ENCODE measurements around the gene TMTC2.

Gene TMTC2

DNA sequence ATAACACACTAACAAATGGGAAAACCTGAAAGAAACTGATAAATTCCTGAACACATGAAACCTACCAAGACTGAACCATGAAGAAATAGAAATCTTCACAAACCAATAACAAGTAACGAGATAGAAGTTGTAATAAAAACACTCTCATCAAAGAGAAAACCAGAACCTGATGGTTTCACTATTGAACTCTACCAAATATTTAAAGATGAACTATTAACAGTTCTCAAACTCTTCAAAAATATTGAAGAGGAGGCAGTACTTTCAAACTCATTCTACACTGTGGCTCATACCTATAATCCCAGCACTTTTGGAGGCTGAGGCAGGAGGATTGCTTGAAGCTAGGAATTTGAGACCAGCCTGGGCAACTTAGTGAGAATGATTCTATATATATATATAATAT lies 48.4 kb upstream of the TMTC2 start:
- Histone ChIP-seq H3K36me3 (ENCODE audit: control insufficient read depth in 2 of 2, insufficient read depth in 1 of 2, low read length in 2 of 2) (no peaks in the 10 kb centered on the region), H3K27ac (ENCODE audit: extremely low read depth, low read depth, low read length) (no peak overlapping the region), H3K4me3 (ENCODE audit: low read depth, low read length) (no peak overlapping the region), H3K4me1 (ENCODE audit: control insufficient read depth, insufficient read depth, low read length) (no peaks in the 10 kb centered on the region), H3K9me3 (ENCODE audit: control insufficient read depth, insufficient read depth, low read depth, low read length) (no peaks in the 10 kb centered on the region)
- POLR2A ChIA-PET = no interaction called here
- CTCF ChIA-PET = no interaction called here
- TF ChIP-seq WT1 (tag by site-specific recombination; IDR thresholded peaks at IDR 0.05) = no peak

DNA sequence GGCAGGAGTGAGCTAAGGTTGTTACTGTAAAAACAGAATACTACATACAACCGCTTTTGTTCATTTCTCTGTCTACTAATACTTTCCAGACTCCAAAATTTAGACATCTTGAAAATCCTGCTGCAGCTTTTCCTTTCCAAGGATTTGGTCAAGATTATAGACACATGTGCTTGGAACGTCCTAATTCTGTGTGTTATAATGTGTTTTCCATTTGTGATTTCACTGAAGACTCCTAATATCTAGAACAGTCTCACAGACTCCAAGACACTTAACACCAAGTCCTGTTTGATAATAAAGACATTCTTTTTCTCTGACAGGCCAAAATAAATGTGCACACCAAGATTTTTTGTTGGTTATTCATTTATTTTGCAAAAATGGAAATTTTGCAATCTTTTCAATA lies 41.8 kb upstream of the TMTC2 start:
- H3K27ac ChIP-seq (ENCODE audit: extremely low read depth, low read depth, low read length) = no peak overlapping the region
- no peaks in the 10 kb centered on the region for H3K36me3 ChIP-seq (ENCODE audit: control insufficient read depth in 2 of 2, insufficient read depth in 1 of 2, low read length in 2 of 2)
- no peak overlapping the region for H3K4me3 ChIP-seq (ENCODE audit: low read depth, low read length)
- ChIA-PET POLR2A (no interaction called here), CTCF (no interaction called here)
- H3K4me1 ChIP-seq (ENCODE audit: control insufficient read depth, insufficient read depth, low read length) = no peaks in the 10 kb centered on the region
- TF ChIP-seq ZNF2 (tag by site-specific recombination; IDR thresholded peaks at IDR 0.05) = no peak
- no peak for TF ChIP-seq ZNF311 (tag by site-specific recombination; IDR thresholded peaks at IDR 0.05; ENCODE audit: borderline replicate concordance)
- TF ChIP-seq ZNF433 (tag by site-specific recombination; IDR thresholded peaks at IDR 0.05; ENCODE audit: low read depth) = no peak
- no peak for TF ChIP-seq ZNF133 (tag by site-specific recombination; IDR thresholded peaks at IDR 0.05)
- TF ChIP-seq, protein P1, sequence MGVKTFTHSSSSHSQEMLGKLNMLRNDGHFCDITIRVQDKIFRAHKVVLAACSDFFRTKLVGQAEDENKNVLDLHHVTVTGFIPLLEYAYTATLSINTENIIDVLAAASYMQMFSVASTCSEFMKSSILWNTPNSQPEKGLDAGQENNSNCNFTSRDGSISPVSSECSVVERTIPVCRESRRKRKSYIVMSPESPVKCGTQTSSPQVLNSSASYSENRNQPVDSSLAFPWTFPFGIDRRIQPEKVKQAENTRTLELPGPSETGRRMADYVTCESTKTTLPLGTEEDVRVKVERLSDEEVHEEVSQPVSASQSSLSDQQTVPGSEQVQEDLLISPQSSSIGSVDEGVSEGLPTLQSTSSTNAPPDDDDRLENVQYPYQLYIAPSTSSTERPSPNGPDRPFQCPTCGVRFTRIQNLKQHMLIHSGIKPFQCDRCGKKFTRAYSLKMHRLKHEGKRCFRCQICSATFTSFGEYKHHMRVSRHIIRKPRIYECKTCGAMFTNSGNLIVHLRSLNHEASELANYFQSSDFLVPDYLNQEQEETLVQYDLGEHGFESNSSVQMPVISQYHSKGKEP (tag by site-specific recombination; IDR thresholded peaks at IDR 0.05) = no peak
- TF ChIP-seq, protein P2, sequence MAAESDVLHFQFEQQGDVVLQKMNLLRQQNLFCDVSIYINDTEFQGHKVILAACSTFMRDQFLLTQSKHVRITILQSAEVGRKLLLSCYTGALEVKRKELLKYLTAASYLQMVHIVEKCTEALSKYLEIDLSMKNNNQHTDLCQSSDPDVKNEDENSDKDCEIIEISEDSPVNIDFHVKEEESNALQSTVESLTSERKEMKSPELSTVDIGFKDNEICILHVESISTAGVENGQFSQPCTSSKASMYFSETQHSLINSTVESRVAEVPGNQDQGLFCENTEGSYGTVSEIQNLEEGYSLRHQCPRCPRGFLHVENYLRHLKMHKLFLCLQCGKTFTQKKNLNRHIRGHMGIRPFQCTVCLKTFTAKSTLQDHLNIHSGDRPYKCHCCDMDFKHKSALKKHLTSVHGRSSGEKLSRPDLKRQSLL (tag by site-specific recombination; IDR thresholded peaks at IDR 0.05) = no peak
- no peak for TF ChIP-seq ZNF555 (tag by site-specific recombination; conservative IDR thresholded peaks at IDR 0.05)
- TF ChIP-seq KLF1 (tag by site-specific recombination; IDR thresholded peaks at IDR 0.05) = no peak
- TF ChIP-seq, protein P3, sequence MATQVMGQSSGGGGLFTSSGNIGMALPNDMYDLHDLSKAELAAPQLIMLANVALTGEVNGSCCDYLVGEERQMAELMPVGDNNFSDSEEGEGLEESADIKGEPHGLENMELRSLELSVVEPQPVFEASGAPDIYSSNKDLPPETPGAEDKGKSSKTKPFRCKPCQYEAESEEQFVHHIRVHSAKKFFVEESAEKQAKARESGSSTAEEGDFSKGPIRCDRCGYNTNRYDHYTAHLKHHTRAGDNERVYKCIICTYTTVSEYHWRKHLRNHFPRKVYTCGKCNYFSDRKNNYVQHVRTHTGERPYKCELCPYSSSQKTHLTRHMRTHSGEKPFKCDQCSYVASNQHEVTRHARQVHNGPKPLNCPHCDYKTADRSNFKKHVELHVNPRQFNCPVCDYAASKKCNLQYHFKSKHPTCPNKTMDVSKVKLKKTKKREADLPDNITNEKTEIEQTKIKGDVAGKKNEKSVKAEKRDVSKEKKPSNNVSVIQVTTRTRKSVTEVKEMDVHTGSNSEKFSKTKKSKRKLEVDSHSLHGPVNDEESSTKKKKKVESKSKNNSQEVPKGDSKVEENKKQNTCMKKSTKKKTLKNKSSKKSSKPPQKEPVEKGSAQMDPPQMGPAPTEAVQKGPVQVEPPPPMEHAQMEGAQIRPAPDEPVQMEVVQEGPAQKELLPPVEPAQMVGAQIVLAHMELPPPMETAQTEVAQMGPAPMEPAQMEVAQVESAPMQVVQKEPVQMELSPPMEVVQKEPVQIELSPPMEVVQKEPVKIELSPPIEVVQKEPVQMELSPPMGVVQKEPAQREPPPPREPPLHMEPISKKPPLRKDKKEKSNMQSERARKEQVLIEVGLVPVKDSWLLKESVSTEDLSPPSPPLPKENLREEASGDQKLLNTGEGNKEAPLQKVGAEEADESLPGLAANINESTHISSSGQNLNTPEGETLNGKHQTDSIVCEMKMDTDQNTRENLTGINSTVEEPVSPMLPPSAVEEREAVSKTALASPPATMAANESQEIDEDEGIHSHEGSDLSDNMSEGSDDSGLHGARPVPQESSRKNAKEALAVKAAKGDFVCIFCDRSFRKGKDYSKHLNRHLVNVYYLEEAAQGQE (tag by site-specific recombination; IDR thresholded peaks at IDR 0.05) = no peak
- TF ChIP-seq ZNF155 (tag by site-specific recombination; IDR thresholded peaks at IDR 0.05) = no peak
- no peak for TF ChIP-seq ZFP41 (tag by site-specific recombination; IDR thresholded peaks at IDR 0.05; ENCODE audit: borderline replicate concordance)
- no peak for TF ChIP-seq ZNF623 (tag by site-specific recombination; IDR thresholded peaks at IDR 0.05)
- no peaks in the 10 kb centered on the region for H3K9me3 ChIP-seq (ENCODE audit: control insufficient read depth, insufficient read depth, low read depth, low read length)

DNA sequence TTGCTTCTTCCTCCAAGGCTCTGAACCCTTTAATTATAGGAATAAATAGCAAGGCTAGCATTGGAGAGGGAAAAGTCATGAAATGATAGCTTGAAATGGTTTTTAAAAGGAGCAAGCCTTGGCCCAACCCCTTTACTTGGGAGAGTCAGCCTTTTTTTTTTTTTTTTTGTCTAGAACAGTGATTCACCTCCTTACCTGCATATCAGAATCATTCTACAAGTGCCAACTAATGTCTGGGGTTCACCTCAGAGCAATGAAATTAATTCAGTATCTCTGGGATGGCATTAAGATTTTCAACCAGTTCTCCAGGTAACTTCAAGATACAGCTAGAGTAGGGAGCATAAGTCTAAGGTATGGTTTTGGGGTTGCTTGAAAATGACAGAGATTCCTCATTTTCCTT lies 41.3 kb upstream of the TMTC2 start:
- POLR2A ChIA-PET = no interaction called here
- H3K4me3 ChIP-seq (ENCODE audit: low read depth, low read length) = no peak overlapping the region
- no peaks in the 10 kb centered on the region for H3K4me1 ChIP-seq (ENCODE audit: control insufficient read depth, insufficient read depth, low read length)
- TF ChIP-seq YY1 (tag by site-specific recombination; IDR thresholded peaks at IDR 0.05) = no peak
- TF ChIP-seq ZNF843 (tag by site-specific recombination; IDR thresholded peaks at IDR 0.05) = no peak
- TF ChIP-seq, protein P4, sequence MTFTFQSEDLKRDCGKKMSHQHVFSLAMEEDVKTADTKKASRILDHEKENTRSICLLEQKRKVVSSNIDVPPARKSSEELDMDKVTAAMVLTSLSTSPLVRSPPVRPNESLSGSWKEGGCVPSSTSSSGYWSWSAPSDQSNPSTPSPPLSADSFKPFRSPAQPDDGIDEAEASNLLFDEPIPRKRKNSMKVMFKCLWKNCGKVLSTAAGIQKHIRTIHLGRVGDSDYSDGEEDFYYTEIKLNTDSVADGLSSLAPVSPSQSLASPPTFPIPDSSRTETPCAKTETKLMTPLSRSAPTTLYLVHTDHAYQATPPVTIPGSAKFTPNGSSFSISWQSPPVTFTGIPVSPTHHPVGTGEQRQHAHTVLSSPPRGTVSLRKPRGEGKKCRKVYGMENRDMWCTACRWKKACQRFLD (tag by site-specific recombination; IDR thresholded peaks at IDR 0.05) = no peak
- TF ChIP-seq, protein P5, sequence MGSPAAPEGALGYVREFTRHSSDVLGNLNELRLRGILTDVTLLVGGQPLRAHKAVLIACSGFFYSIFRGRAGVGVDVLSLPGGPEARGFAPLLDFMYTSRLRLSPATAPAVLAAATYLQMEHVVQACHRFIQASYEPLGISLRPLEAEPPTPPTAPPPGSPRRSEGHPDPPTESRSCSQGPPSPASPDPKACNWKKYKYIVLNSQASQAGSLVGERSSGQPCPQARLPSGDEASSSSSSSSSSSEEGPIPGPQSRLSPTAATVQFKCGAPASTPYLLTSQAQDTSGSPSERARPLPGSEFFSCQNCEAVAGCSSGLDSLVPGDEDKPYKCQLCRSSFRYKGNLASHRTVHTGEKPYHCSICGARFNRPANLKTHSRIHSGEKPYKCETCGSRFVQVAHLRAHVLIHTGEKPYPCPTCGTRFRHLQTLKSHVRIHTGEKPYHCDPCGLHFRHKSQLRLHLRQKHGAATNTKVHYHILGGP (tag by site-specific recombination; IDR thresholded peaks at IDR 0.05) = no peak
- TF ChIP-seq ZNF37A (tag by site-specific recombination; IDR thresholded peaks at IDR 0.05) = no peak
- TF ChIP-seq ZNF654 (tag by site-specific recombination; IDR thresholded peaks at IDR 0.05; ENCODE audit: low read depth) = no peak
- no peak for TF ChIP-seq ZFP41 (tag by site-specific recombination; IDR thresholded peaks at IDR 0.05; ENCODE audit: borderline replicate concordance)
- no peak for TF ChIP-seq ZNF24 (tag by site-specific recombination; IDR thresholded peaks at IDR 0.05)
- TF ChIP-seq, protein P6, sequence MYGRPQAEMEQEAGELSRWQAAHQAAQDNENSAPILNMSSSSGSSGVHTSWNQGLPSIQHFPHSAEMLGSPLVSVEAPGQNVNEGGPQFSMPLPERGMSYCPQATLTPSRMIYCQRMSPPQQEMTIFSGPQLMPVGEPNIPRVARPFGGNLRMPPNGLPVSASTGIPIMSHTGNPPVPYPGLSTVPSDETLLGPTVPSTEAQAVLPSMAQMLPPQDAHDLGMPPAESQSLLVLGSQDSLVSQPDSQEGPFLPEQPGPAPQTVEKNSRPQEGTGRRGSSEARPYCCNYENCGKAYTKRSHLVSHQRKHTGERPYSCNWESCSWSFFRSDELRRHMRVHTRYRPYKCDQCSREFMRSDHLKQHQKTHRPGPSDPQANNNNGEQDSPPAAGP (tag by site-specific recombination; IDR thresholded peaks at IDR 0.05) = no peak
- TF ChIP-seq SCRT2 (tag by site-specific recombination; IDR thresholded peaks at IDR 0.05) = no peak
- H3K9me3 ChIP-seq (ENCODE audit: control insufficient read depth, insufficient read depth, low read depth, low read length) = no peaks in the 10 kb centered on the region
- H3K36me3 ChIP-seq (ENCODE audit: control insufficient read depth in 2 of 2, insufficient read depth in 1 of 2, low read length in 2 of 2) = no peaks in the 10 kb centered on the region
- H3K27ac ChIP-seq (ENCODE audit: extremely low read depth, low read depth, low read length) = no peak overlapping the region
- CTCF ChIA-PET = interaction anchor here (0.6 kb wide), 1 partner anchor 159 kb away, joined by 4 read pairs; no protein-coding TSS in a partner anchor
